GM18951 (cell line): ENCODE data around the gene TWSG1.
"Not testable (repeated sequence)": the region's sequence is repeated elsewhere in the genome, so short reads cannot be mapped to it uniquely, and the experiment has no call there.

Source experiments
- POLR2A ChIP-seq: IDR thresholded peaks from 4 replicates; pipeline ENCODE4 v1.6.1; 2011; ENCODE audit warnings: mild to moderate bottlenecking; ENCODE audit not compliant: insufficient read length, insufficient read depth; ENCODE audit errors: extremely low read depth
- in situ Hi-C: fragments of 300-500 bp; cut with MboI; formaldehyde crosslinking; loops from one replicate; pipeline ENCODE4 v1.12.0; 2022; ENCODE audit warnings: low sequenced_read_pairs, mixed read lengths, inconsistent platforms; ENCODE audit not compliant: unreplicated experiment

TWSG1 gene

GRCh38 chr18:9348079-9348671, 13.6 kb downstream of the TWSG1 start:
- in situ Hi-C loops: no loop called here
- no peak for TF ChIP-seq POLR2A

GRCh38 chr18:9348766-9349165, 14.2 kb downstream of the TWSG1 start:
- in situ Hi-C loops: no loop called here
- no peak for TF ChIP-seq POLR2A

DNA sequence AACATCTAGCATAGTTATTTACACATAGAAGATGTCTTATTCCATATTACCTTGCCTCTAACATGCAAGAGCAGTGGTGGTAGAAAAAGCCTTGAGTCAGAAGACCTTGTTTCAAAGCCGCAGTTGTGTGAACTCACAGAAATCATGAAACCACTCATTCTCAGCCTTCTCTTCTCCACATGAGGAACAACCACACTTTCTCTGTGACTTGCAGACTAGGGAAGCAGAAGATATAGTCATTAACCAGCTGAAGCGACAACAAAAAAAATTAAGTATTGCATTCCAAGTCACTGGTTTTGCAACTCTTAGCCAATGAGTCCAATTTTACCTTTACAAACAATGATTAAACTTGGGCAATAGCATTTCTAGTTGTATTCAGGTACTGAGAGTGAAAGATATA, 19.0 kb downstream of the TWSG1 start:
- no peak for TF ChIP-seq POLR2A
- in situ Hi-C loops: no loop called here

- in situ Hi-C loops: no loop called here
- TF ChIP-seq POLR2A: no peak
Observed at GRCh38 chr18:9354256-9354655, 19.7 kb downstream of the TWSG1 start.

- in situ Hi-C loops: no loop called here
- TF ChIP-seq POLR2A: no peak
Observed at GRCh38 chr18:9356976-9357375, 22.4 kb downstream of the TWSG1 start.

GRCh38 chr18:9359796-9360195, 25.2 kb downstream of the TWSG1 start:
- TF ChIP-seq POLR2A: no peak
- in situ Hi-C loops: no loop called here

GRCh38 chr18:9361191-9361590, 26.6 kb downstream of the TWSG1 start:
- in situ Hi-C loops: no loop called here
- TF ChIP-seq POLR2A: no peak

- in situ Hi-C loops: no loop called here
- no peak for TF ChIP-seq POLR2A
Observed at GRCh38 chr18:9362869-9363268, 28.3 kb downstream of the TWSG1 start.

DNA sequence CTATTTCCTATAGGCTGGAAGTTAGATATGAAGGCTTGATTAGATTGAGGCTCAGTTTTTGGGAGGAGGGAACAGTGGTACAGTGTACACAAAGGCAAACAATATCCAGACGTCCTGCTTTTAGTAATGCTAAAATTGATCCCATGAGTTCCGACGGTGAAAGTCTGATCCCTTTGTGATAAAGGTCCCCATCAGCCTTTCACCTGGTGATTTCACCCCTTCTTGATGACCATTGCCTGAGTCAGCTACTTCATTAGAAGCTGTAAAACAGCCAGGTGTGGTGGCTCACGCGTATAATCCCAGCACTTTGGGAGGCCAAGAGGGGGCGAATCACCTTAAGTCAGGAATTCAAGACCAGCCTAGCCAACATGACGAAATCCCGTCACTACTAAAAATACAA, 29.7 kb downstream of the TWSG1 start:
- in situ Hi-C loops: no loop called here
- no peak for TF ChIP-seq POLR2A

DNA sequence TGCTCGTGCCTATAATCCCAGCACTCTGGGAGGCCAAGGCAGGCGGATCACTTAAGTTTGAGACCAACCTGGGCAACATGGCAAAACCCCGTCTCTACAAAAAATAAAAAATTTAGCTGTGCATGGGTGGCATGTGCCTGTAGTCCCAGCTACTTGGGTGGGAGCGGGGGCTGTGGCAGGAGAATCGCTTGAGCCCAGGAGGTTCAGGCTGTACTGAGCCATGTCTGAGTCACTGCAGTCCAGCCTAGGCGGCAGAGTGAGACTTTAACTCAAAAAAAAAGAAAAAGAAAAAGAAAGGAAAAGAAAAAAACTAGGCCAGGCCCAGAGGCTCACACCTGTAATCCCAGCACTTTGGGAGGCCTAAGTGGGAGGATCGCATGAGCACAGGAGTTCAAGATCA, 30.8 kb downstream of the TWSG1 start:
- in situ Hi-C loops: no loop called here
- TF ChIP-seq POLR2A: no peak

DNA sequence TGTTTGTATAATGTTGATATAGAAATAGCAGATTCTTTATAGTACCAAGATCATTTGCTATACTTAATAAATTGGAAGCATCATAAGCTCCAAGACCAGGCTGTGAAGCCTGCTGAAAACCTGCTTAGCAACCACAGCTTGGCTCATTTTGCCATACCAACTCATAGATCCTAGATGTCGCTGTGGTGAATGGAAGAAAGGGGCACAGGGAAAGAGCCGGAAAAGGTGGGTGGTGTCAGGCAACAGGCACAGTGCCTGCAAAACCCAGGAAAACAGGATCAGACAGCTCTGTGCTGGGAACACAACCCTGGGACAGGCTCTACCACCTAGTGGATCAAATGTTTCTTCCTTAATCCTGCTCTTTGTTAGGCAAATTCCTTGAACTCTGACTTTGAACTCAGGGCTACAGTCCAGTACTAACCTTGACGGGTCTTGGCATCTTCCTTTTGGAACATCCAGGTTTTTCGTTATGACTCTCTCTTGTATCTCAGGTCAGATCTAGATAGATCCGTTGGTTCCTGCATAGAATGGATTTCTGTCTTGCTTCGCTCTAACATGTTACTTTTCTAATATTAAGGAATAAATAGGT, 31.6 kb downstream of the TWSG1 start:
- in situ Hi-C loops: no loop called here
- TF ChIP-seq POLR2A: no peak

DNA sequence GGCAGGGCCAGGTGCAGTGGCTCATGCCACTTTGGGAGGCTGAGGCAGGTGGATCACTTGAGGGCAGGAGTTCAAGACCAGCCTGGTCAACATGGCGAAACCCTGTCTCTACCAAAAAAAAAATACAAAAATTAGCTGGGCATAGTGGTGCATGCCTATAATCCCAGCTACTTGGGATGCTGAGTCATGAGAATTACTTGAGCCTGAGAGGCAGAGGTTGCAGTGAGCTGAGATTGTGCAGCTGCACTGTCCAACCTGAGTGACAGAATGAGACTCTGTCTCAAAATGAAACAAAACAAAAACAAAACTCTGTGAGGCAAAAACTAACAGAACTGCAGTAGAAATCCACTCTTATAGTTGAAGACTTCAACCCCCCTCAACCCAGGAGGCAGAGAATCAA, 38.7 kb downstream of the TWSG1 start:
- in situ Hi-C loops: not testable (repeated sequence)

GRCh38 chr18:9379118-9379517, 44.5 kb downstream of the TWSG1 start:
- TF ChIP-seq POLR2A: no peak
- in situ Hi-C loops: no loop called here

GRCh38 chr18:9380101-9380500, 45.5 kb downstream of the TWSG1 start:
- in situ Hi-C loops: no loop called here
- no peak for TF ChIP-seq POLR2A
